ENCODE measurements around the gene ITIH1.

Gene ITIH1

GRCh38 chr3:52816654-52817053 lies 39.3 kb downstream of the ITIH1 start:
- no peak for DNase-seq (ENCODE audit: low spot score)

GRCh38 chr3:52817221-52817620 lies 39.8 kb downstream of the ITIH1 start:
- DNase-seq (ENCODE audit: low spot score), result no peak

- DNase-seq (ENCODE audit: low spot score), result no peak
These were observed 40.5 kb downstream of the ITIH1 start for GRCh38 chr3:52817860-52818259.

GRCh38 chr3:52819936-52820335 lies 42.5 kb downstream of the ITIH1 start:
- DNase-seq (ENCODE audit: low spot score), result no peak

- peak; percentile 63 for DNase-seq (ENCODE audit: low spot score)
These were observed 43.3 kb downstream of the ITIH1 start for GRCh38 chr3:52820736-52821135.

- DNase-seq (ENCODE audit: low spot score), result no peak
These were observed 45.0 kb downstream of the ITIH1 start for GRCh38 chr3:52822363-52822762.

- DNase-seq (ENCODE audit: low spot score), result no peak
These were observed 46.6 kb downstream of the ITIH1 start for GRCh38 chr3:52824037-52824436.

GRCh38 chr3:52827441-52827840 lies 50.0 kb downstream of the ITIH1 start:
- no peak for DNase-seq (ENCODE audit: low spot score)

GRCh38 chr3:52827866-52828376 lies 50.5 kb downstream of the ITIH1 start:
- DNase-seq (ENCODE audit: low spot score), result peak; percentile 43

- no peak for DNase-seq (ENCODE audit: low spot score)
These were observed 52.1 kb downstream of the ITIH1 start for GRCh38 chr3:52829482-52829881.

- DNase-seq (ENCODE audit: low spot score), result no peak
These were observed 52.6 kb downstream of the ITIH1 start for GRCh38 chr3:52829906-52830463.

- no peak for DNase-seq (ENCODE audit: low spot score)
These were observed 53.3 kb downstream of the ITIH1 start, which contains the start of gene ITIH4 for GRCh38 chr3:52830535-52831258. Gene ITIH4 (minus strand): TSS chr3:52830672. CDS start chr3:52830642, 30 bp downstream.

- DNase-seq (ENCODE audit: low spot score), result no peak
These were observed 54.3 kb downstream of the ITIH1 start for GRCh38 chr3:52831500-52832301.

GRCh38 chr3:52833202-52833601 lies 55.8 kb downstream of the ITIH1 start:
- DNase-seq (ENCODE audit: low spot score), result no peak

- DNase-seq (ENCODE audit: low spot score), result no peak
These were observed 57.6 kb downstream of the ITIH1 start, which contains the start of gene MUSTN1 for GRCh38 chr3:52834871-52835501. Gene MUSTN1 (minus strand): TSS chr3:52835019. CDS start chr3:52834948, 71 bp downstream.

GRCh38 chr3:52835766-52836470 lies 58.5 kb downstream of the ITIH1 start:
- no peak for DNase-seq (ENCODE audit: low spot score)

- DNase-seq (ENCODE audit: low spot score), result no peak
These were observed 59.1 kb downstream of the ITIH1 start for GRCh38 chr3:52836471-52836845.

GRCh38 chr3:52836986-52837385 lies 59.6 kb downstream of the ITIH1 start:
- DNase-seq (ENCODE audit: low spot score), result no peak

GRCh38 chr3:52838561-52839267 lies 61.3 kb downstream of the ITIH1 start:
- no peak for DNase-seq (ENCODE audit: low spot score)

- no peak for DNase-seq (ENCODE audit: low spot score)
These were observed 61.8 kb downstream of the ITIH1 start for GRCh38 chr3:52839268-52839575.

GRCh38 chr3:52839892-52840545 lies 62.6 kb downstream of the ITIH1 start:
- no peak for DNase-seq (ENCODE audit: low spot score)

Measured in HuH-7 (cell line).